Uterus (tissue), 2 donors: ENCODE results near the gene VAV3.

Source experiments
- CTCF ChIP-seq, 4 experiments: fragments of 200-600 bp in 2 of 4; fragments of 450-650 bp in 2 of 4; sonication (generic) in 2 of 4; IDR thresholded peaks; one replicate each; pipeline ENCODE4 v1.5.1; 2016 to 2019; ENCODE audit warnings: antibody characterized with exemption in 4 of 4, mild to moderate bottlenecking in 2 of 4, moderate library complexity in 1 of 4
- POLR2A ChIP-seq, 2 donors: fragments of 450-650 bp; IDR thresholded peaks; one replicate each; pipeline ENCODE4 v1.6.1; 2016; ENCODE audit warnings: antibody characterized with exemption in 2 of 2, mild to moderate bottlenecking in 1 of 2, moderate library complexity in 1 of 2

GRCh38 chr1:107963601-107964335, 1.2 kb downstream of the VAV3 start:
- TF ChIP-seq CTCF (IDR thresholded peaks at IDR 0.05): no peak
- no peak for TF ChIP-seq POLR2A (IDR thresholded peaks at IDR 0.05)
